Renal pelvis (tissue), 4 donors: ENCODE results near the gene MRS2. TPM values are rescaled to one million over a fixed set of nuclear protein-coding genes. Genes with fewer than 3 reads are reported as not detected.
"Not testable (repeated sequence)": the region's sequence is repeated elsewhere in the genome, so short reads cannot be mapped to it uniquely, and the experiment has no call there.

Source experiments
- DNase-seq: peaks from one replicate; pipeline ENCODE4 v3.0.0-alpha.2; 2013
- polyA plus RNA-seq, 3 donors: library from polyadenylated mRNA; unstranded; fragments of 120-200 nt; gene quantifications; one replicate each; pipeline ENCODE4 v1.2.1, GENCODE V29; 2013; ENCODE audit not compliant: insufficient read length in 3 of 3

MRS2 gene
- polyA plus RNA-seq, 3 donors = 39.1 to 49.4 (median 47.0) TPM

- DNase-seq = not testable (repeated sequence)
Measured at GRCh38 chr6:24382891-24383494, 19.7 kb upstream of the MRS2 start.

- DNase-seq = not testable (repeated sequence)
Measured at GRCh38 chr6:24384369-24385130, 18.2 kb upstream of the MRS2 start.

GRCh38 chr6:24385536-24386269, 17.0 kb upstream of the MRS2 start:
- DNase-seq = no peak

- DNase-seq = no peak
Measured at GRCh38 chr6:24387818-24388217, 14.9 kb upstream of the MRS2 start.

GRCh38 chr6:24391208-24391607, 11.5 kb upstream of the MRS2 start:
- DNase-seq = no peak

- DNase-seq = no peak
Measured at GRCh38 chr6:24391756-24392405, 10.9 kb upstream of the MRS2 start.

- DNase-seq = no peak
Measured at GRCh38 chr6:24394061-24394779, 8.5 kb upstream of the MRS2 start.

- DNase-seq = no peak
Measured at GRCh38 chr6:24394780-24395437, 7.8 kb upstream of the MRS2 start.

GRCh38 chr6:24396824-24397223, 5.9 kb upstream of the MRS2 start:
- no peak for DNase-seq

- DNase-seq = no peak
Measured at GRCh38 chr6:24397631-24398030, 5.1 kb upstream of the MRS2 start.

GRCh38 chr6:24400045-24401039, 2.4 kb upstream of the MRS2 start:
- DNase-seq = not testable (repeated sequence)

GRCh38 chr6:24401458-24401857, 1.3 kb upstream of the MRS2 start:
- no peak for DNase-seq

- DNase-seq = no peak
Measured at GRCh38 chr6:24403501-24403824, 727 bp downstream of the MRS2 start.

GRCh38 chr6:24405262-24405661, 2.5 kb downstream of the MRS2 start:
- no peak for DNase-seq

GRCh38 chr6:24408719-24409410, 6.1 kb downstream of the MRS2 start:
- no peak for DNase-seq

- DNase-seq = no peak
Measured at GRCh38 chr6:24410622-24411021, 7.9 kb downstream of the MRS2 start.

- DNase-seq = no peak
Measured at GRCh38 chr6:24412294-24412693, 9.6 kb downstream of the MRS2 start.

GRCh38 chr6:24414531-24414930, 11.8 kb downstream of the MRS2 start:
- not testable (repeated sequence) for DNase-seq

GRCh38 chr6:24415753-24416152, 13.0 kb downstream of the MRS2 start:
- DNase-seq = no peak
